Trophoblast cell (in vitro differentiated cells and primary cell): ENCODE measurements around the gene SLC13A2.

Experiments
- DNase-seq, 2 donors: peaks; one replicate each; pipeline ENCODE4 v3.0.0-alpha.2; 2016
- H2AFZ ChIP-seq: 2 replicates; pipeline ENCODE4 v1.6.1; 2013; ENCODE audit warnings: low read length, moderate library complexity, mild to moderate bottlenecking; ENCODE audit not compliant: insufficient read depth, poor library complexity
- H2AK5ac ChIP-seq: 2 replicates; pipeline ENCODE4 v1.6.1; 2013; ENCODE audit warnings: mild to moderate bottlenecking, low read length
- H2BK120ac ChIP-seq: 2 replicates; pipeline ENCODE4 v1.6.1; 2013; ENCODE audit warnings: low read length, mild to moderate bottlenecking, moderate library complexity; ENCODE audit not compliant: insufficient read depth, poor library complexity
- H2BK12ac ChIP-seq: 2 replicates; pipeline ENCODE4 v1.6.1; 2013; ENCODE audit warnings: mild to moderate bottlenecking, low read length, moderate library complexity
- H2BK5ac ChIP-seq: 2 replicates; pipeline ENCODE4 v1.6.1; 2013; ENCODE audit warnings: low read length, low read depth, moderate library complexity, mild to moderate bottlenecking; ENCODE audit not compliant: poor library complexity
- H3K14ac ChIP-seq: 2 replicates; pipeline ENCODE4 v1.6.1; 2013; ENCODE audit warnings: mild to moderate bottlenecking, low read length
- H3K18ac ChIP-seq: 2 replicates; pipeline ENCODE4 v1.6.1; 2013; ENCODE audit warnings: mild to moderate bottlenecking, low read length
- H3K23ac ChIP-seq: 2 replicates; pipeline ENCODE4 v1.6.1; 2013; ENCODE audit warnings: low read length
- H3K27ac ChIP-seq: 2 replicates; pipeline ENCODE4 v1.5.1; 2013; ENCODE audit warnings: low read depth, mild to moderate bottlenecking, inconsistent platforms, low read length, moderate library complexity
- H3K27me3 ChIP-seq: 2 replicates; pipeline ENCODE4 v1.6.1; 2013; ENCODE audit warnings: inconsistent platforms, mild to moderate bottlenecking, low read length, moderate library complexity; ENCODE audit not compliant: insufficient read depth
- H3K36me3 ChIP-seq, 2 experiments: 1 replicate in 1 of 2; 2 replicates in 1 of 2; pipeline ENCODE4 v1.6.1; 2013; ENCODE audit warnings: low read length in 2 of 2, mild to moderate bottlenecking in 2 of 2, moderate library complexity in 1 of 2; ENCODE audit not compliant: insufficient read depth in 2 of 2, control insufficient read depth in 1 of 2
- H3K4ac ChIP-seq: 2 replicates; pipeline ENCODE4 v1.6.1; 2013; ENCODE audit warnings: low read depth, mild to moderate bottlenecking, low read length, moderate library complexity
- H3K4me1 ChIP-seq, 2 experiments: 1 replicate in 1 of 2; 2 replicates in 1 of 2; pipeline ENCODE4 v1.6.1; 2013; ENCODE audit warnings: low read length in 2 of 2, mild to moderate bottlenecking in 2 of 2, moderate library complexity in 1 of 2; ENCODE audit not compliant: insufficient read depth in 2 of 2, control insufficient read depth in 1 of 2
- H3K4me2 ChIP-seq: 2 replicates; pipeline ENCODE4 v1.6.1; 2013; ENCODE audit warnings: inconsistent platforms, mild to moderate bottlenecking, low read length, moderate library complexity
- H3K4me3 ChIP-seq: 2 replicates; pipeline ENCODE4 v1.5.1; 2013; ENCODE audit warnings: mild to moderate bottlenecking, low read depth, low read length, inconsistent platforms
- H3K79me1 ChIP-seq: one replicate; pipeline ENCODE4 v1.6.1; 2013; ENCODE audit warnings: low read length
- H3K79me2 ChIP-seq: 2 replicates; pipeline ENCODE4 v1.6.1; 2013; ENCODE audit warnings: low read length, mild to moderate bottlenecking; ENCODE audit not compliant: control insufficient read depth, insufficient read depth, poor library complexity
- H3K9ac ChIP-seq: 2 replicates; pipeline ENCODE4 v1.6.1; 2013; ENCODE audit warnings: mild to moderate bottlenecking, low read length
- H3K9me3 ChIP-seq: 2 replicates; pipeline ENCODE4 v1.6.1; 2013; ENCODE audit warnings: low read depth, mild to moderate bottlenecking, control low read depth, inconsistent platforms, low read length; ENCODE audit not compliant: insufficient read depth
- H4K12ac ChIP-seq: 2 replicates; pipeline ENCODE4 v1.6.1; 2013; ENCODE audit warnings: low read depth, mild to moderate bottlenecking, low read length, moderate library complexity
- H4K8ac ChIP-seq: 2 replicates; pipeline ENCODE4 v1.6.1; 2013; ENCODE audit warnings: low read depth, mild to moderate bottlenecking, low read length, moderate library complexity
- H4K91ac ChIP-seq: one replicate; pipeline ENCODE4 v1.6.1; 2013; ENCODE audit warnings: low read depth, mild to moderate bottlenecking, low read length, moderate library complexity
- WGBS: extraction: QIAGEN DNeasy Blood & Tissue Kit; methylation state at CpG from one replicate; pipeline ENCODE4 v1.1.7; 2013; ENCODE audit warnings: missing lambda C conversion rate; ENCODE audit not compliant: insufficient read length, insufficient coverage; ENCODE audit errors: extremely low coverage; 5-methylcytosine and 5-hydroxymethylcytosine counted together

SLC13A2 gene

GRCh38 chr17:28491286-28491685, 17.8 kb downstream of the SLC13A2 start:
- H3K27me3 ChIP-seq = no peaks in the 10 kb centered on the region
- no peaks in the 10 kb centered on the region for H3K79me1 ChIP-seq
- no peak overlapping the region for H3K4me3 ChIP-seq
- H4K91ac ChIP-seq = no peak overlapping the region
- H2BK12ac ChIP-seq = no peak overlapping the region
- H2BK120ac ChIP-seq = no peak overlapping the region
- no peaks in the 10 kb centered on the region for H3K36me3 ChIP-seq
- no peak overlapping the region for H3K14ac ChIP-seq
- H2AK5ac ChIP-seq = no peak overlapping the region
- H3K18ac ChIP-seq = no peak overlapping the region
- H4K12ac ChIP-seq = no peak overlapping the region
- H3K4me1 ChIP-seq = no peaks in the 10 kb centered on the region
- H2BK5ac ChIP-seq = no peak overlapping the region
- H3K4ac ChIP-seq = no peak overlapping the region
- no peak overlapping the region for H3K27ac ChIP-seq
- DNase-seq = no peak
- no peak overlapping the region for H2AFZ ChIP-seq
- peaks cover 2% of the 10 kb centered on the region for H3K9me3 ChIP-seq
- no peaks in the 10 kb centered on the region for H3K79me2 ChIP-seq
- H3K9ac ChIP-seq = no peak overlapping the region
- H3K23ac ChIP-seq = no peak overlapping the region
- no CpG with 5 or more reads among the region's 11 CpGs for WGBS
- no peak overlapping the region for H3K4me2 ChIP-seq
- H4K8ac ChIP-seq = no peak overlapping the region

- H2BK120ac ChIP-seq = no peak overlapping the region
- no CpG with 5 or more reads among the region's 3 CpGs for WGBS
- H3K79me2 ChIP-seq = no peaks in the 10 kb centered on the region
- no peak overlapping the region for H2AFZ ChIP-seq
- no peak overlapping the region for H2BK12ac ChIP-seq
- H3K18ac ChIP-seq = no peak overlapping the region
- no peaks in the 10 kb centered on the region for H3K27me3 ChIP-seq
- H3K4me1 ChIP-seq = no peaks in the 10 kb centered on the region
- no peak overlapping the region for H3K14ac ChIP-seq
- H3K79me1 ChIP-seq = no peaks in the 10 kb centered on the region
- H3K4me3 ChIP-seq = no peak overlapping the region
- DNase-seq = no peak
- no peak overlapping the region for H3K9ac ChIP-seq
- no peak overlapping the region for H4K91ac ChIP-seq
- H3K4me2 ChIP-seq = no peak overlapping the region
- no peak overlapping the region for H2BK5ac ChIP-seq
- H4K12ac ChIP-seq = no peak overlapping the region
- peaks cover 2% of the 10 kb centered on the region for H3K9me3 ChIP-seq
- H3K4ac ChIP-seq = no peak overlapping the region
- no peak overlapping the region for H2AK5ac ChIP-seq
- no peak overlapping the region for H3K23ac ChIP-seq
- H3K36me3 ChIP-seq = no peaks in the 10 kb centered on the region
- no peak overlapping the region for H3K27ac ChIP-seq
- H4K8ac ChIP-seq = no peak overlapping the region
These were observed 18.4 kb downstream of the SLC13A2 start for GRCh38 chr17:28491860-28492259.

GRCh38 chr17:28492352-28493310, 19.2 kb downstream of the SLC13A2 start:
- WGBS = no CpG with 5 or more reads among the region's 4 CpGs
- H3K4ac ChIP-seq = no peak overlapping the region
- no peak overlapping the region for H3K4me2 ChIP-seq

GRCh38 chr17:28493460-28493859, 20.0 kb downstream of the SLC13A2 start:
- no peak overlapping the region for H3K4ac ChIP-seq
- no peak overlapping the region for H4K12ac ChIP-seq
- no peak overlapping the region for H2BK12ac ChIP-seq
- no peak overlapping the region for H4K91ac ChIP-seq
- no peak overlapping the region for H4K8ac ChIP-seq
- H2BK5ac ChIP-seq = no peak overlapping the region
- H3K9ac ChIP-seq = no peak overlapping the region
- no peak for DNase-seq
- H3K18ac ChIP-seq = no peak overlapping the region
- no peak overlapping the region for H3K23ac ChIP-seq
- H3K79me2 ChIP-seq = no peaks in the 10 kb centered on the region
- no peak overlapping the region for H3K4me2 ChIP-seq
- H3K14ac ChIP-seq = no peak overlapping the region
- no peaks in the 10 kb centered on the region for H3K27me3 ChIP-seq
- no peak overlapping the region for H2AFZ ChIP-seq
- no peak overlapping the region for H3K4me3 ChIP-seq
- no peaks in the 10 kb centered on the region for H3K36me3 ChIP-seq
- peaks cover 3 to 5% of the 10 kb centered on the region in 2 experiments for H3K4me1 ChIP-seq
- H2BK120ac ChIP-seq = no peak overlapping the region
- peaks cover 2% of the 10 kb centered on the region for H3K9me3 ChIP-seq
- no peak overlapping the region for H3K27ac ChIP-seq
- WGBS = no CpG with 5 or more reads among the region's 9 CpGs
- H2AK5ac ChIP-seq = no peak overlapping the region
- no peaks in the 10 kb centered on the region for H3K79me1 ChIP-seq

More at GRCh38 chr17:28492352-28493310, 19.2 kb downstream of the SLC13A2 start:
- no peak overlapping the region for H2AK5ac ChIP-seq
- H3K27ac ChIP-seq = no peak overlapping the region
- no peak overlapping the region for H4K8ac ChIP-seq
- H3K18ac ChIP-seq = no peak overlapping the region
- H3K4me1 ChIP-seq = no peaks in the 10 kb centered on the region
- H3K14ac ChIP-seq = no peak overlapping the region
- H3K79me2 ChIP-seq = no peaks in the 10 kb centered on the region
- no peak overlapping the region for H2BK120ac ChIP-seq
- no peak overlapping the region for H3K9ac ChIP-seq
- no peak overlapping the region for H2AFZ ChIP-seq
- no peak overlapping the region for H3K4me3 ChIP-seq
- H2BK12ac ChIP-seq = no peak overlapping the region
- H4K12ac ChIP-seq = no peak overlapping the region
- H3K36me3 ChIP-seq = no peaks in the 10 kb centered on the region
- no peaks in the 10 kb centered on the region for H3K79me1 ChIP-seq
- peaks cover 2% of the 10 kb centered on the region for H3K9me3 ChIP-seq
- no peak overlapping the region for H3K23ac ChIP-seq
- no peak overlapping the region for H2BK5ac ChIP-seq
- H3K27me3 ChIP-seq = no peaks in the 10 kb centered on the region
- no peak for DNase-seq
- no peak overlapping the region for H4K91ac ChIP-seq
